DND-41 (cell line): Measurements from ENCODE around the gene BLCAP.

Source experiments
- ATAC-seq: fragments of 200-7000 bp; cut with Tn5 transposase; 3 replicates; pipeline ENCODE4 v1.9.1; 2021; ENCODE audit warnings: low read depth; ENCODE audit not compliant: insufficient read depth
- DNase-seq: peaks from one replicate; pipeline ENCODE4 v3.0.0-alpha.2; 2020
- H2AFZ ChIP-seq: 2 replicates; pipeline ENCODE4 v1.6.0; 2012; ENCODE audit warnings: low read depth, low read length
- H3K27ac ChIP-seq: 2 replicates; pipeline ENCODE4 v1.5.1; 2012; ENCODE audit warnings: low read length, inconsistent platforms
- H3K27me3 ChIP-seq: fragments of 200-600 bp; sonication (generic); 2 replicates; pipeline ENCODE4 v1.6.0; 2012; ENCODE audit warnings: low read length, mild to moderate bottlenecking, inconsistent platforms; ENCODE audit not compliant: insufficient read depth, poor library complexity
- H3K36me3 ChIP-seq: 2 replicates; pipeline ENCODE4 v1.5.1; 2012; ENCODE audit warnings: low read length, inconsistent platforms; ENCODE audit not compliant: insufficient read depth
- H3K4me1 ChIP-seq: 2 replicates; pipeline ENCODE4 v1.5.1; 2012; ENCODE audit warnings: mild to moderate bottlenecking, low read length; ENCODE audit not compliant: insufficient read depth
- H3K4me2 ChIP-seq: 2 replicates; pipeline ENCODE4 v1.6.0; 2012; ENCODE audit warnings: mild to moderate bottlenecking, moderate library complexity, low read length, inconsistent platforms; ENCODE audit not compliant: insufficient read depth
- H3K4me3 ChIP-seq, 2 experiments: fragments of 200-600 bp in 1 of 2; shearing (Covaris generic) in 1 of 2; 2 replicates each; pipeline ENCODE4 v1.5.1; 2012 to 2016; ENCODE audit warnings: inconsistent platforms in 2 of 2, low read length in 2 of 2, mild to moderate bottlenecking in 2 of 2, low read depth in 1 of 2, moderate library complexity in 1 of 2
- H3K79me2 ChIP-seq: 2 replicates; pipeline ENCODE4 v1.6.0; 2012; ENCODE audit warnings: low read length, inconsistent platforms; ENCODE audit not compliant: insufficient read depth
- H3K9ac ChIP-seq: 2 replicates; pipeline ENCODE4 v1.6.0; 2012; ENCODE audit warnings: low read depth, mild to moderate bottlenecking, inconsistent platforms, low read length, moderate library complexity
- H3K9me3 ChIP-seq: 2 replicates; pipeline ENCODE4 v1.5.1; 2012; ENCODE audit warnings: low read length, moderate library complexity, mild to moderate bottlenecking, inconsistent platforms; ENCODE audit not compliant: insufficient read depth, severe bottlenecking
- H4K20me1 ChIP-seq: 2 replicates; pipeline ENCODE4 v1.6.0; 2012; ENCODE audit warnings: low read length; ENCODE audit not compliant: insufficient read depth
- EZH2 ChIP-seq: IDR thresholded peaks from 3 replicates; pipeline ENCODE4 v1.6.1; 2012; ENCODE audit warnings: borderline replicate concordance, low read depth, mild to moderate bottlenecking, moderate library complexity, low read length, inconsistent platforms; ENCODE audit not compliant: severe bottlenecking
- TF ChIP-seq, protein P1 (sequence below): IDR thresholded peaks from 2 replicates; pipeline ENCODE4 v1.5.1; 2012; ENCODE audit warnings: borderline replicate concordance, low read length, moderate library complexity, mild to moderate bottlenecking; ENCODE audit not compliant: poor library complexity, severe bottlenecking; ENCODE audit errors: extremely low read depth

Gene BLCAP

DNA sequence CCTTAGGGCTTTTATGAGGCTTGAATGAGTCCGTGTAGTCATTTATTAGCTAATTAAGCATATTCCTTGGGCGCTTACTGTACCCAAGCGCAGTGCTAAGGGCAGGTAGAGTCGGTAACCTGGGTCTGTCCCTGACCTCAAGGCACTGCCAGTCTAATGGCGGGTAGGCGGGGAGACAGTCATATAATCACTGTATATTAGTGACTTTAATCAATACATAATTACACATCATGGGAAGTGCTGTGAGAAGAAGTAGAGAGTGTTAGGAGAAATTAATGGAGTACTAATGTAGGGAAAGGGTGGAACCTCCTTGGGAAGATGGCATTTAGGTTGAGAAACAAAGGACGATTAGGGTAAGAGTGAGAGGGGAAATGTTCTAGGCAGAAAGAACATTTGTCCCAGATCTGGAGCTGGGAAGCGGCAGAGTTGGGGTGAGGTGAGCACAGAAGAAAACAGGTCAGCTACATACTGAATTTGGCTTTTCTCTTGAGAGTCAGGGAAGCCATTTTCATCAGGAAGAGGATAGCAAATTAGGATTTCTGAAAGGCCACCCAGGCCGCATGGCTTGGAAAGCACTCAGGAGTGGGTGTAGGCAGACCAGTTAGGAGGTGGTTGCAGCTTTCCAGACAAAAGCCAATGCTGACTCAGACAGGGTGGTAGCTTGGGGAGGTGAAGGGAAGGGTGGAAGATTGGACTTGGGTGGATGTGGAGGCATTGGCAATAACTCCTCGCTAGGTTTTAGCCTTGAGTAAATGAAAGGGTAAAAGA, 954 bp upstream of the BLCAP start:
- peak overlapping the region; percentile 63 to 77 for H3K4me3 ChIP-seq
- H3K79me2 ChIP-seq: peaks cover 40% of the 10 kb centered on the region
- H3K4me2 ChIP-seq: peak overlapping the region; percentile 89
- ATAC-seq (peak; percentile 18), DNase-seq (no peak)
- peaks cover 27% of the 10 kb centered on the region for H4K20me1 ChIP-seq
- TF ChIP-seq, protein P1, sequence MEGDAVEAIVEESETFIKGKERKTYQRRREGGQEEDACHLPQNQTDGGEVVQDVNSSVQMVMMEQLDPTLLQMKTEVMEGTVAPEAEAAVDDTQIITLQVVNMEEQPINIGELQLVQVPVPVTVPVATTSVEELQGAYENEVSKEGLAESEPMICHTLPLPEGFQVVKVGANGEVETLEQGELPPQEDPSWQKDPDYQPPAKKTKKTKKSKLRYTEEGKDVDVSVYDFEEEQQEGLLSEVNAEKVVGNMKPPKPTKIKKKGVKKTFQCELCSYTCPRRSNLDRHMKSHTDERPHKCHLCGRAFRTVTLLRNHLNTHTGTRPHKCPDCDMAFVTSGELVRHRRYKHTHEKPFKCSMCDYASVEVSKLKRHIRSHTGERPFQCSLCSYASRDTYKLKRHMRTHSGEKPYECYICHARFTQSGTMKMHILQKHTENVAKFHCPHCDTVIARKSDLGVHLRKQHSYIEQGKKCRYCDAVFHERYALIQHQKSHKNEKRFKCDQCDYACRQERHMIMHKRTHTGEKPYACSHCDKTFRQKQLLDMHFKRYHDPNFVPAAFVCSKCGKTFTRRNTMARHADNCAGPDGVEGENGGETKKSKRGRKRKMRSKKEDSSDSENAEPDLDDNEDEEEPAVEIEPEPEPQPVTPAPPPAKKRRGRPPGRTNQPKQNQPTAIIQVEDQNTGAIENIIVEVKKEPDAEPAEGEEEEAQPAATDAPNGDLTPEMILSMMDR: no peak
- no peak for TF ChIP-seq EZH2
- no peaks in the 10 kb centered on the region for H3K27me3 ChIP-seq
- peak overlapping the region; percentile 91 for H2AFZ ChIP-seq
- peak overlapping the region; percentile 70 for H3K9ac ChIP-seq
- no peaks in the 10 kb centered on the region; the same call in 1 of the 2 replicates for H3K36me3 ChIP-seq
- H3K27ac ChIP-seq: peak overlapping the region; percentile 98
- H3K9me3 ChIP-seq: no peaks in the 10 kb centered on the region
- H3K4me1 ChIP-seq: peaks cover 39% of the 10 kb centered on the region

DNA sequence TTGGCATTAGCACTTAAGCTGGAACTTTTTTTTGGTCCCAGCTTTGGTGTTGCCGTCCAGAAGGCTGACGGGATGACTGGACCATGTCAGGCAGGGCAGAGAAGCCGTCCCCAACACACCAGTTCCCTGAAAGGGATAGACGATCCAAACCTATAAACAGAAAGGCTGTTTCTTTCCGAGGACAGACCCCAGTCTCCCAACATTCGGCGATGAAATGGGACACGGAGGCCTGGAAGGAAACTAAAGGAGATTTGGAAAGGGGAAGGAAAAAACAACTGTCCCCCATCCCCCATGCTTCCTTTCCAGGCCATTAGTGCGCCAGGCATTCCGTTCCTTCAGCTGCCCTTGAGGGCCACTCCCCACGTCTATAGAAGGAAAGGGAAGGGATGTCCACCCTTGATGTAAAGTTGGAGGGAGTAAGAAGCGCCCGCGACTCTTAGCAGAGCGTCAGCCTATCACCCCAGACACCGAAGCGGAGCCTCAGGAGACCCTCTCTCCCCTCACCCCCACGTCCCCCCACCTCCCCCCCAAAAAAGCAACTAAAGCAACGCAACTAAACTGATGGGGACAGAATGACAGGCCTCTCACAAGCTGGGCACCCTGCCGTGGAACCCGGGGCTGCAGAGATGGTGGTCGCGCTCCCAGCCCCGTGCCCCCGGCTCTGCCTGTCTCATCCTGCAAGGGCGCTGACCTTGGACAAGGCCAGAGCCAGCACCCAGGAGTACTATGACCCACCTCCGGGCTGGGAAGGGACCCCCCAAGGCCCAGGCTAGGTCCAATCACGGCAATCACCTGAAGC, 638 bp downstream of the BLCAP start:
- Histone ChIP-seq H2AFZ (peak overlapping the region; percentile 91), H3K27ac (peak overlapping the region; percentile 98), H3K4me1 (peaks cover 39% of the 10 kb centered on the region), H4K20me1 (peaks cover 35% of the 10 kb centered on the region), H3K9ac (peak overlapping the region; percentile 70), H3K27me3 (no peaks in the 10 kb centered on the region), H3K4me2 (peak overlapping the region; percentile 89), H3K4me3 (peak overlapping the region; percentile 63 to 77), H3K9me3 (no peaks in the 10 kb centered on the region), H3K79me2 (peaks cover 53% of the 10 kb centered on the region), H3K36me3 (no peaks in the 10 kb centered on the region; the same call in 1 of the 2 replicates)
- DNase-seq: no peak
- no peak for TF ChIP-seq EZH2
- TF ChIP-seq, protein P1: no peak
- ATAC-seq: peak; percentile 26; the same call in 2 of the 3 replicates

DNA sequence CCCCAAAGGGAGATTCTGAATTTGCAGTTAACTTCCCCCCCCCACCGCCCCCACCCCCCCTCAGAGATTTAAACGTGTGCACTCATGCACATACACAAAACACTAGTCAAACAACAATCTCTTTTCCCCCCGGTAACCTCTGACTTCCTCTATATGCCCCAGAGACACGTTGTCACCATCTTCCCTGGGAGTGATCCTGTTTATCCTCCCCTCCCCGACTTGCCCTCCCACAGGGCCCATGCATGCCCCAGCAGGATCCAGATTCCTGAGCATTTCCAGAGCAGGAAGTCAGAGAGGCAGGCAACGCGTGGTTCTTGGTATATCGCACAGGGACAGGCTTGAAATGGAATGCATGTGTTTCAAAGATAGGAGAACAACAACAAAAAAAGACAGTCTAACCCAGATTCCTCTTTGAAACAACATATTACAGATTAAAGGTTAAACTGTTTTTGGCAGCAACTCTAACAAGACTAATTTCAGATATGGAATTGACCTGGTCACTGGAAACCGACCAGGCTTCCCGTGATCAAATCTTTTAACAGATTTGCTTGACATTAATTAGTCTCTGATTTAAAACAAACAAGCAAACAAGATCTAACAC, 1.3 kb downstream of the BLCAP start:
- peak overlapping the region; percentile 89 for H3K4me2 ChIP-seq
- H3K4me1 ChIP-seq: peaks cover 39% of the 10 kb centered on the region
- H3K4me3 ChIP-seq: peak overlapping the region; percentile 63 to 77; a peak in 3 of 4 replicates
- peak overlapping the region; percentile 98 for H3K27ac ChIP-seq
- ATAC-seq (no peak), DNase-seq (no peak)
- no peaks in the 10 kb centered on the region; the same call in 1 of the 2 replicates for H3K36me3 ChIP-seq
- H4K20me1 ChIP-seq: peaks cover 35% of the 10 kb centered on the region
- no peak overlapping the region for H2AFZ ChIP-seq
- TF ChIP-seq, protein P1: no peak
- TF ChIP-seq EZH2: no peak
- peaks cover 58% of the 10 kb centered on the region for H3K79me2 ChIP-seq
- peak overlapping the region; percentile 70 for H3K9ac ChIP-seq
- H3K27me3 ChIP-seq: no peaks in the 10 kb centered on the region
- H3K9me3 ChIP-seq: no peaks in the 10 kb centered on the region
